Loucy (cell line): ENCODE measurements around the gene ADAMTS19.
"Not testable (repeated sequence)": the region's sequence is repeated elsewhere in the genome, so short reads cannot be mapped to it uniquely, and the experiment has no call there.

Experiments
- CTCF ChIP-seq: fragments of 200-600 bp; sonication (generic); conservative IDR thresholded peaks from 2 replicates; pipeline ENCODE4 v1.5.1; 2014; ENCODE audit warnings: mild to moderate bottlenecking, antibody characterized with exemption, low read length
- EZH2phosphoT487 ChIP-seq: fragments of 200-600 bp; IDR thresholded peaks from 2 replicates; pipeline ENCODE4 v1.6.1; 2018; ENCODE audit warnings: antibody characterized with exemption, mild to moderate bottlenecking, moderate library complexity, borderline replicate concordance

DNA sequence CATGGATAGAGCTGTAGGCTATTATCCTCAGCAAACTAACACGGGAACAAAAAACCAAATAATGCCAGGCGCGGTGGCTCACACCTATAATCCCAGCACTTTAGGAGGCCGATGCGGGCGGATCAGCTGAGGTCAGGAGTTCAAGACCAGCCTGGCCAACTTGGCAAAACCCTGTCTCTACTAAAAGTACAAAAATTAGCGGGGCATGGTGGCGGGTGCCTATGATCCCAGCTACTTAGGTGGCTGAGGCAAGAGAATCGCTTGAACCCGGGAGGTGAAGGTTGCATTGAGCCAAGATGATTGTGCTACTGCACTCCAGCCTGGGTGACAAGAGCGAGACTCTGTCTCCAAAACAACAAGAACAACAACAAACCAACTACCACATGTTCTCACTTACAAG lies 177.4 kb downstream of the ADAMTS19 start:
- TF ChIP-seq CTCF, EZH2phosphoT487: not testable (repeated sequence)
